ENCODE measurements around the gene NFKB1. TPM values are rescaled to one million over a fixed set of nuclear protein-coding genes. Genes with fewer than 3 reads are reported as not detected.

NFKB1 gene
- total and polyA plus RNA-seq, 10 of the 15 experiments (the other 5 are each of a cell fraction or from before 2014, with no cell fraction given): 8.7 to 110 (median 57.3) TPM

- H4K20me1 ChIP-seq (ENCODE audit: control insufficient read depth, insufficient read depth): no peaks in the 10 kb centered on the region
- intact Hi-C loops (cut with micrococcal nuclease; ENCODE audit: unreplicated experiment) (no loop called here), in situ Hi-C loops (cut with MboI) (no loop called here)
- FAIRE-seq: no peak
- no peak for DNase-seq (ENCODE audit: low read depth, low spot score)
- SMC1A ChIA-PET (ENCODE audit: uncharacterized antibody, unreplicated experiment): interaction anchor here (0.8 to 3.4 kb wide), 11 partner anchors 11 to 172 kb away, joined by 3 to 9 read pairs (median 5); no protein-coding TSS in a partner anchor
- RAD21 ChIA-PET (ENCODE audit: unreplicated experiment): interaction anchor here (1.3 to 1.6 kb wide), 2 partner anchors 13 to 55 kb away, joined by 4 read pairs; no protein-coding TSS in a partner anchor
- no peaks in the 10 kb centered on the region for H3K27me3 ChIP-seq (replicated peaks in 1 of 2; ENCODE audit: control insufficient read depth in 2 of 2, insufficient read depth in 2 of 2, low read length in 1 of 2)
- H2AFZ ChIP-seq (ENCODE audit: control insufficient read depth, low read depth, low read length): no peak overlapping the region
- POLR2A ChIA-PET: interaction anchor here (1.5 kb wide), 1 partner anchor 8 kb away, joined by 3 read pairs; no protein-coding TSS in a partner anchor
- H3K27ac ChIP-seq (ENCODE audit: control insufficient read depth, insufficient read depth): peak overlapping the region; percentile 19
- no TSS peak for BruUV-seq (replicated peaks)
- WGBS (ENCODE audit: insufficient coverage, insufficient replicate concordance, low lambda C conversion rate, missing lambda C conversion rate): 20% methylated on average over 6 of the region's 6 CpGs
- H3K79me2 ChIP-seq (ENCODE audit: control insufficient read depth, insufficient read depth, low read length): no peaks in the 10 kb centered on the region
- peak; percentile 66 for ATAC-seq
- H3K9ac ChIP-seq (ENCODE audit: control insufficient read depth, insufficient read depth, low read length): no peak overlapping the region
- H3K4me3 ChIP-seq: no peak overlapping the region
- no peaks in the 10 kb centered on the region for H3K9me3 ChIP-seq (replicated peaks; ENCODE audit: control insufficient read depth, insufficient read depth, low read length)
- H3K36me3 ChIP-seq (ENCODE audit: control insufficient read depth in 2 of 2, insufficient read depth in 2 of 2, low read length in 1 of 2): peaks cover 7 to 39% of the 10 kb centered on the region in 2 experiments
- CTCF ChIA-PET: interaction anchor here (1.0 to 2.0 kb wide), 4 partner anchors 11 to 56 kb away, joined by 3 to 7 read pairs (median 4); no protein-coding TSS in a partner anchor
- no peak overlapping the region for H3K4me2 ChIP-seq (ENCODE audit: control insufficient read depth, insufficient read depth)
- TF ChIP-seq CREM (IDR thresholded peaks at IDR 0.05; ENCODE audit: low read depth) (peak; percentile 83), E2F8 (IDR thresholded peaks at IDR 0.05; ENCODE audit: low read depth, partially characterized antibody) (no peak), MTA2 (IDR thresholded peaks at IDR 0.05; ENCODE audit: low read depth) (peak; percentile 4; the same call in 1 of the 2 replicates), BCLAF1 (IDR thresholded peaks at IDR 0.05) (no peak), FOXM1 (IDR thresholded peaks at IDR 0.05; ENCODE audit: low read depth, low read length) (0 out of 2 replicates have a peak, but pooled peaks have one; percentile 32), SREBF1 (IDR thresholded peaks at IDR 0.05; ENCODE audit: low read length) (no peak), MYC (IDR thresholded peaks at IDR 0.05; ENCODE audit: insufficient read depth, insufficient read length, insufficient replicate concordance, low read length, severe bottlenecking) (no peak), CREB1 (IDR thresholded peaks at IDR 0.05; ENCODE audit: low read depth) (peak; percentile 95), IKZF1 (conservative IDR thresholded peaks at IDR 0.05) (no peak), SKIL (IDR thresholded peaks at IDR 0.05; ENCODE audit: low read depth, poor library complexity, severe bottlenecking) (peak; percentile 15), NFIC (IDR thresholded peaks at IDR 0.05; ENCODE audit: low read depth, low read length) (peak; percentile 56; the same call in 1 of the 2 replicates), EGR1 (IDR thresholded peaks at IDR 0.05; ENCODE audit: borderline replicate concordance in 1 of 2, low read depth in 2 of 2, low read length in 2 of 2) (no peak), JUNB (IDR thresholded peaks at IDR 0.05) (peak; percentile 47; the same call in 1 of the 2 replicates), NFXL1 (IDR thresholded peaks at IDR 0.05; ENCODE audit: borderline replicate concordance) (no peak)
- H3K4me1 ChIP-seq (ENCODE audit: control insufficient read depth, insufficient read depth, low read length): peaks cover 13% of the 10 kb centered on the region; the same call in 1 of the 2 replicates
Observed at GRCh38 chr4:102598762-102599374, 97.7 kb downstream of the NFKB1 start.
